NB4 (cell line): ENCODE data around the gene MYL1.

ENCODE experiments used
- MYC ChIP-seq: IDR thresholded peaks from 2 replicates; pipeline ENCODE4 v1.6.1; 2011; ENCODE audit warnings: low read depth, low read length
- POLR2A ChIP-seq: IDR thresholded peaks from 2 replicates; pipeline ENCODE4 v1.6.1; 2011; ENCODE audit warnings: mild to moderate bottlenecking; ENCODE audit not compliant: insufficient read length; ENCODE audit errors: extremely low read depth
- TF ChIP-seq, protein P1 (sequence below): IDR thresholded peaks from one replicate; pipeline ENCODE4 v1.5.1; 2012; ENCODE audit warnings: low read depth, low read length

DNA sequence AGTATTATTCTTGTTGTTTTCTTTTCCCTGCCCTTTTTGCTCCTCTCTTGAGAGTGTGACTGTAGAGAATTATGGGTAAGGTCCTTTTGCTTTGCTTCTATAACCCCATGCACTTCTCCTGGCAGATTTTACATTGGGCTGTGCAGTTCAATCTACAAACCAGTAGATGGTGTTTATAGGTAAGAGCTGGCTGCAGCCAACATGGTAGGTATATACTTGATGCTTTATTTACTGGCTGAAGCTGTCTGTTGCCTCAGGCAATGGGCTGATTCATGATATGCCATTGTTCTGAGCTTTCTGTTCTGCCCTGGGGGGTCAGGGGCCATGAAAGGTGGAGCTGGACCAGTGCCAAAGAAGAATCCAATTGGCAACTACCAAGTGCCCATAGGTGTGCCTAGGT is 48.3 kb upstream of the MYL1 start:
- TF ChIP-seq, protein P1, sequence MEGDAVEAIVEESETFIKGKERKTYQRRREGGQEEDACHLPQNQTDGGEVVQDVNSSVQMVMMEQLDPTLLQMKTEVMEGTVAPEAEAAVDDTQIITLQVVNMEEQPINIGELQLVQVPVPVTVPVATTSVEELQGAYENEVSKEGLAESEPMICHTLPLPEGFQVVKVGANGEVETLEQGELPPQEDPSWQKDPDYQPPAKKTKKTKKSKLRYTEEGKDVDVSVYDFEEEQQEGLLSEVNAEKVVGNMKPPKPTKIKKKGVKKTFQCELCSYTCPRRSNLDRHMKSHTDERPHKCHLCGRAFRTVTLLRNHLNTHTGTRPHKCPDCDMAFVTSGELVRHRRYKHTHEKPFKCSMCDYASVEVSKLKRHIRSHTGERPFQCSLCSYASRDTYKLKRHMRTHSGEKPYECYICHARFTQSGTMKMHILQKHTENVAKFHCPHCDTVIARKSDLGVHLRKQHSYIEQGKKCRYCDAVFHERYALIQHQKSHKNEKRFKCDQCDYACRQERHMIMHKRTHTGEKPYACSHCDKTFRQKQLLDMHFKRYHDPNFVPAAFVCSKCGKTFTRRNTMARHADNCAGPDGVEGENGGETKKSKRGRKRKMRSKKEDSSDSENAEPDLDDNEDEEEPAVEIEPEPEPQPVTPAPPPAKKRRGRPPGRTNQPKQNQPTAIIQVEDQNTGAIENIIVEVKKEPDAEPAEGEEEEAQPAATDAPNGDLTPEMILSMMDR: peak; percentile 34
- TF ChIP-seq POLR2A (no peak), MYC (no peak)
